GM18517 (cell line): ENCODE measurements around the gene PAFAH1B2.

Experiments used
- ATAC-seq: cut with Tn5 transposase; IDR thresholded peaks from one replicate; pipeline ENCODE4 v1.9.1; 2021; ENCODE audit warnings: mild to moderate bottlenecking, moderate library complexity; ENCODE audit not compliant: unreplicated experiment

The PAFAH1B2 gene

DNA sequence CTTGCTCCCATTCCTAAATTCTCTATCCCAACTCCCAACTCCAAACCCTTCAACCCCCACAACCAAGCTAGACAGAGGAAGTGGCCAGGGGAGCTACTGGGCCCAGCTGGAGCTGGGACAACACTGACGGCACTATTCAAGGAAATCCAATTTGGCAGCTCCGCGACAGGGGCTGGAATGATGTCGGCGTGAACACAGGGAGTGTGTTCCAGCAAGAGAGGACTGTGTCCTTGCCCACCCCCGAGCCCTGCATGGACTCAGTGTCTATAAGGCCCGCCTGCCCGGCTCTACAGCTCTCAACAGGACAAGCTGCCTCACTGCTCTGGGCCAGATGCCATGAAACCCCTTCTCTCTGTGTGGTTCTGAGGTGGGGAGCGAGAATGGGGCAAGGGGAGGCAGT lies 76.5 kb downstream of the PAFAH1B2 start:
- ATAC-seq: no peak

DNA sequence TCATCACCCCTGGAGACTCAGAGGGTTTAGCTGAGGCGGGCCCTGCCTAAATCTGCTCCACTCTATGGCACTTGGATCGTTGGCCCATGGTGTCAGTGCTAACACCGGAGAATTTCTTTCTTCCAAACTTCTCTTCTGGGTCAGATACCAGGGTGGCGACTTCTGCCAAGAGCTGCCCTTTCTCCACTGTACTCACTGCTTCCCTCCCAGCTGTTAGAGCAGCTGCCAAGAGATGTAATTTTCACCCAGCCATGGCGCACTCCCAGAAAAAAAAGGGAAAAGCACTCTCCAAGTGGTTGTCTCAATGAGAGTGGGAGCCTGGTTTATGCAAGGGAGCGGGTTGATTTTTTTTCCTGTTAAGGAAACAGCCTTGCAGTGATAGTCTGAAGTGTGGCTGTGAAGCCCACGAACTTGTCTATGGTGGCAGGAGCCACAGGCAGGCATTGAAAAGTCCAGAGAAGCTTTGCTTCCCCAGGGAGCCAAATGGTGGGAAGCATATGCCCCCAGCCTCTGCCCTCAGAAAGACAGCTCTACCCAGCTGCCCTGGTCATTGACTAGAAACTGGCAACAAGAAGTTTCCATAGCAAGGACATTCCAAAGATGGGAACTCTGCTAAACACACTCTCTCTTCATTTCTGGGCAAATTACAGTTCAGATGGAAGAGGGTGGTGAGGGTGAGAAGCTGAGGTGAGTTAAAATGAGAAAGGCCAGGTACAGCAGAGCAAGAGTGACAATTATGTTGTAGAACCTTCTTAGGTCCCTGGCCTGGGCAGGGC lies 77.1 kb downstream of the PAFAH1B2 start:
- ATAC-seq: no peak

DNA sequence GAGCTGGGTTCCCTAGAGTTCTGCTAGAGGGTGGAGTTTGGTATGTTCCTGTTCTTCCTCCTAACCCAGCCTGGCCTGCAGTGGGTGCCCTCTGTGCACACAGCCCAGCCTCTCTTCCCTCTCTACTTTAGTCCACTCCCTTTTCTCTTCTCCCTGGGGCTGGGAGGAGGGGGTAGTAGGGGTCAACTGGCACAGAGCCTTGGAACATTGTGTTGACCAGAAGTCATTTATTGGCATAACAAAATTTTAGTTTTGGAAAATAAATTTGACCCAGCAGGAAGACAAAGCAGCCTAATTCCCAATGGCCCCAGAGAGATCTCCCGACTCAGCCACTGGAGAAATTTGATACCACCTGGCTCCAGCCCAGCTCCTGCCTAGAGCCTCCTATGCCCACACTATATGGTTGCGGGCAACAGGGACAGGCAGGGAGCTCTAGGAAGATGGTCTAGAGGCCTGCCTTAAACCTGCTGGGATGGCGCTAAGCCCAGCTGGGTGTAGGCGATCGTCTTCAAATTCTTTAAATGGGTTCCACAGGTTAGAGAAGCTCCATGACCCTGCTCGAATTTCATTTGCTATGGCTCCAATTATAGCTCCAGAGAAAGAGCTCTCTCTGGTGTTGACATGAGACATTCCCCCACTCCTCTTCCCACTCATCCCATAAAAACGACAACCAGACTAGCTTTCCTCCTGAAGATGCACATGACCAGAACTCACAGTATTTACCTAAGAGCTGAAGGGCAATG lies 77.9 kb downstream of the PAFAH1B2 start:
- no peak for ATAC-seq

DNA sequence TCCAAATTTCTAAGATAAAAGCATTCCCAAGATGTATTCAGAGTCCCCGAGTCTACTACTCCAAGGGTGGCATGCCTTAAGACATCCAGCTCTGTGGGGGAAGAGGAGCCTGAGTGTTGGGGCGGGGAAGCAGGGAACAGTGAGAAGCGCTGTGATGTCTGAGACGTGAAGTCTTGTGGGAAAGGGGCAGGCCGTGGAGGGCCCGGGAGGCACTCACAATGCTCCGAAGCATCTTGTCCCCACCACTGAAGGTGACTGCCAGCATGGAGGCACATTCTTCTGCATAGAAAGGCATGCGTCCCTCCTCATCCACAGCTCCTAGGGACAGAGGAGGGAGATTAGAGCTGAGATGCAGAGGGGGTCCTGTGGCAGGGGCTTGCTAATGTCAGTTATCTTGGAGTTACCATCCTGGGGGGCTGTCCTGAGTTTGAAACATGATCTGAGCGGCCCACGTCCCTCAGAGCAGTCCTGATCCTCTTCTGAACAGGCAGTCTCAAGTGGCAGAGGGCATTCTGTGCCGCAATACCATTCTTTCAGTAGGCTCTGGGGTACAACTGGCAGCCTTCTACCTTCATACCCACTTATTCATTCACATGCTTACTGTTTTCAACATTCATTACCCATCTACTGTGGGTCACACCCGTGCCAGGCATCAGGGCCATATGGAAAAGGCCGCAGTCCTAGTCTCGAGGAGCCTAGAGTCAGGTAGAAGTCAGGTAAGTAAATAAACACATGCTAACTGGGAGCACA lies 79.1 kb downstream of the PAFAH1B2 start:
- no peak for ATAC-seq

DNA sequence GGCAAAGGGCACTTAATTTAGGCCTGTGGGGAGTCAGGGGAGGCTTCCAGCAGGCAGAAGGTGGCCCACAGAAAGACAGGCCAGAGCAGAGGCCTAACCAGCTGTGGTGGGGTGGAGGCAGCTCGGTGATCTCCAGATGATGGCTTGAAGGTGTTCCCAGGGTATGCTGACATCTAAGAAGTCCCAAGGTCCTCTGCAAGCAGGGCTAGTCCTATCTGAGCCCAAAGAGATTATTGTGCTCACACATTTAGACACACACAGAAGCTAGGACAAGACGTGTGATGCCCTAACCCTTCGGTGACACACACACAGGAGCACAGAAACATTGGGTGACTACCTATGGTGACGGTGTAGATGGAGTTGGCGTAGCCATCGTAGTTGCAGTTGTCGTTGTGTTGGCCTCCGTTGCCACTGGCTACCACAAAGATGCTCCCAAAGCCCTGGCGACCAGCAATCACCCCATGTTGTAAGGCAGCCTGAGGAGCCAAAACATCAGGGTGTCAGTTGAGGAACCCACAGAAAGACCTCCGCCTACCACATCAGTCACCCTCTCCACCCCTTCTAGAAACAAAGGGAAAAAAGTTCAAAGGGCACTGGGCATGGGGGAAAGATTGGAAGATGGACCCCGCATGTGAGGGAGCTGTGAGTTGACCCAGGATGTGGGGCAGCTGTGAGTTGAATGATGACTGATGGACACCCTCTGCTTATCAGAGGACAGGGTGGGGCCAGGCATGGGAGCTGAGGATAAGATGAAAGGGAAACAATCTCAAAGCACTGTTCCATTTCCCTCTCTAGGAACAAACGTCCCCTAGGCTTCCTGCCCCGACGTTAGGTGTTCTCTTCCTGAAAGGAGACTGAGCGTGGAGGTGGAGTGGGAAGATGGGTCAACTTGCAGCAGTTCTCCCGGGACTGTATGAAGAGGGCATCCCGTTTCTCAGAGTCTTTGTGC lies 79.9 kb downstream of the PAFAH1B2 start:
- ATAC-seq: no peak

DNA sequence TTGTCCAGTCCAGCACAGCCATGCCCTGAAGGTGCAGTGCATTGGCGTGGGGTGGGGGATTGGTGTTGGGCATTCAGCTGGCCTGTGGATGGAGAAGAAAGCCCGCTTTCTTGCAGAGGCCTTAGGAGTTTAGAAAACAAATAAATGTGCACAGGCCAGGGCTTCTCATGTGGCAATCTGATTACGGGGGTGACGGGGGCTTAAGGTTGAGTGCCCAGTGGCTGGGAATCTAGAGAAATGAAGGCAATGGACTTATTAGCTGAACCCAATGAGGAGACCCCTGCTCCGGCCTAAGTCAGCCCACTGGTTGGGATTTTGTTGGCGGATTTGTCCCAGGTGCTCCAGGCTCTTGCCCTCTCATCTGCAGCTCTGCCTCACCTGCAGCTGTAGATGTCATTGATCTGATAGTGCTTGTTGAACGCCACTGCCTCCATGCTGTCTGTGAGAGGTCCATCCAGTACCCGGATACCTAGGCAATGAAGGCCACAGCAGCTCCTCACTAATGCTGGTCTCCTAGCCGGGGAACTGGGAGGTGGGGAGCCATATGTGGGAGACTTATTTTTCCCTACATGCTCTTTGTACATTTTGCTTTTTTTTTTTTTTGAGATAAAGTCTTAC lies 81.6 kb downstream of the PAFAH1B2 start:
- ATAC-seq: no peak
